GM18951 (cell line): ENCODE measurements around the gene GAK.

Source experiments
- POLR2A ChIP-seq: IDR thresholded peaks from 4 replicates; pipeline ENCODE4 v1.6.1; 2011; ENCODE audit warnings: mild to moderate bottlenecking; ENCODE audit not compliant: insufficient read length, insufficient read depth; ENCODE audit errors: extremely low read depth
- in situ Hi-C: fragments of 300-500 bp; cut with MboI; formaldehyde crosslinking; loops from one replicate; pipeline ENCODE4 v1.12.0; 2022; ENCODE audit warnings: low sequenced_read_pairs, mixed read lengths, inconsistent platforms; ENCODE audit not compliant: unreplicated experiment

The GAK gene

GRCh38 chr4:968221-968620, 36.1 kb upstream of the GAK start:
- TF ChIP-seq POLR2A = no peak
- in situ Hi-C loops = no loop called here

GRCh38 chr4:967113-968104, 35.3 kb upstream of the GAK start:
- in situ Hi-C loops = no loop called here
- TF ChIP-seq POLR2A = no peak

GRCh38 chr4:966266-967112, 34.4 kb upstream of the GAK start:
- in situ Hi-C loops = no loop called here
- TF ChIP-seq POLR2A = no peak

GRCh38 chr4:965766-966134, 33.6 kb upstream of the GAK start:
- in situ Hi-C loops = no loop called here

GRCh38 chr4:965048-965765, 33.1 kb upstream of the GAK start:
- TF ChIP-seq POLR2A = no peak
- in situ Hi-C loops = no loop called here

More at GRCh38 chr4:965766-966134, 33.6 kb upstream of the GAK start:
- TF ChIP-seq POLR2A = no peak

GRCh38 chr4:964346-965025, 32.4 kb upstream of the GAK start:
- in situ Hi-C loops = no loop called here

GRCh38 chr4:963276-964225, 31.4 kb upstream of the GAK start:
- TF ChIP-seq POLR2A = no peak
- in situ Hi-C loops = no loop called here

More at GRCh38 chr4:964346-965025, 32.4 kb upstream of the GAK start:
- TF ChIP-seq POLR2A = no peak

- in situ Hi-C loops = no loop called here
- no peak for TF ChIP-seq POLR2A
These were observed 30.4 kb upstream of the GAK start for GRCh38 chr4:962231-963208.

- in situ Hi-C loops = no loop called here
- no peak for TF ChIP-seq POLR2A
These were observed 29.5 kb upstream of the GAK start for GRCh38 chr4:961351-962230.
